ENCODE measurements around the gene CAMK2A.

DNA sequence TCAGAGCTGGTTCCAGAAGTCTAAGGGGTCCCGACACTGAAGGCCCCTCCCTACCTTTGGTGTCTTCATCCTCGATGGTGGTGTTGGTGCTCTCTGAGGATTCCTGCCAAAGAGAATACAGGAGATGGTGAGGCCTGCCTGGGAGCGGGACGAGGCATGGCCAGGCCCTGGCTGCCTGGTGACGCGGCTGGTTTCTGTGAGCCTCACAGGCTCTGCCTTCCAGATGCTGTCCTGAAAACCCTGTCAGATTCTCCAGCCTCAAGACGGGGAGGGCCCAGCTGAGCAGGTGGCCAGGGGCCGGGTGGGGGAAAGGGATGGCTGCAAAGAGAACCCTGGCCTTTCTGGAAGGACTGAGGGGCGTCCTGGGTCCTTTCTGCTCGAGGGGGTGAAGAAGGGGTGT, 50.9 kb downstream of the CAMK2A start:
- TF ChIP-seq, protein P1, sequence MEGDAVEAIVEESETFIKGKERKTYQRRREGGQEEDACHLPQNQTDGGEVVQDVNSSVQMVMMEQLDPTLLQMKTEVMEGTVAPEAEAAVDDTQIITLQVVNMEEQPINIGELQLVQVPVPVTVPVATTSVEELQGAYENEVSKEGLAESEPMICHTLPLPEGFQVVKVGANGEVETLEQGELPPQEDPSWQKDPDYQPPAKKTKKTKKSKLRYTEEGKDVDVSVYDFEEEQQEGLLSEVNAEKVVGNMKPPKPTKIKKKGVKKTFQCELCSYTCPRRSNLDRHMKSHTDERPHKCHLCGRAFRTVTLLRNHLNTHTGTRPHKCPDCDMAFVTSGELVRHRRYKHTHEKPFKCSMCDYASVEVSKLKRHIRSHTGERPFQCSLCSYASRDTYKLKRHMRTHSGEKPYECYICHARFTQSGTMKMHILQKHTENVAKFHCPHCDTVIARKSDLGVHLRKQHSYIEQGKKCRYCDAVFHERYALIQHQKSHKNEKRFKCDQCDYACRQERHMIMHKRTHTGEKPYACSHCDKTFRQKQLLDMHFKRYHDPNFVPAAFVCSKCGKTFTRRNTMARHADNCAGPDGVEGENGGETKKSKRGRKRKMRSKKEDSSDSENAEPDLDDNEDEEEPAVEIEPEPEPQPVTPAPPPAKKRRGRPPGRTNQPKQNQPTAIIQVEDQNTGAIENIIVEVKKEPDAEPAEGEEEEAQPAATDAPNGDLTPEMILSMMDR (IDR thresholded peaks at IDR 0.05 in 8 of 11, conservative IDR thresholded peaks at IDR 0.05 in 3 of 11) = no peak
- TF ChIP-seq POLR2A (IDR thresholded peaks at IDR 0.05) (no peak), POLR2AphosphoS5 (IDR thresholded peaks at IDR 0.05) (no peak)

Data from spleen (tissue), 7 donors.